Erythroblast (primary cell): ENCODE measurements around the gene CDKN1B.

ENCODE experiments used
- GATA1 ChIP-seq: IDR thresholded peaks from 2 replicates; pipeline ENCODE4 v1.6.1; 2011; ENCODE audit warnings: low read depth, mild to moderate bottlenecking, control low read depth, low read length, moderate library complexity
- POLR2A ChIP-seq: IDR thresholded peaks from 2 replicates; pipeline ENCODE4 v1.6.1; 2011; ENCODE audit warnings: mild to moderate bottlenecking, low read length

DNA sequence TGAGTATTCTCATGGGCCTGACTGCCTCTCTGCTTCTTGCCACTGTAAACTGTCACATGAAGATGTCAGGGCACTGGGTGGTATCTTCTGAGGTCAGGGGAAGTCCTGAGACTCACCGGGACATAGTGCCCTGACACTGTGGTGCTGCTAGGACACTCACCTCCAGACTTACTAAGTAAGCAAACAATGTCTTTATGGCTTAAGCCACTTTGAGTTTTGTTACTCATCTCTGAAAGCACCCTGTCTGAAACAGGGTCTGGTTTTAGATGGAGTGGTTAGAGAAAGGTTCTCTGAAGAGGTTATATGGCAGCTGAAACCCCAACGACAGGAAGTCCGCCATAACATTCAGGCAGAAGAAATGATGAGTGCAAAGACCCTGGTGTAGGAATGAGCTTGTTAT lies 43.9 kb upstream of the CDKN1B start:
- TF ChIP-seq POLR2A, result no peak
- TF ChIP-seq GATA1, result no peak
